Measurements from ENCODE around the gene SELL. TPM values are rescaled to one million over a fixed set of nuclear protein-coding genes. Genes with fewer than 3 reads are reported as not detected.
"Not testable (repeated sequence)": the region's sequence is repeated elsewhere in the genome, so short reads cannot be mapped to it uniquely, and the experiment has no call there.

Gene SELL
- total and polyA plus RNA-seq, 5 experiments from 2014 or later = 549 to 2,162 (median 1,427) TPM

DNA sequence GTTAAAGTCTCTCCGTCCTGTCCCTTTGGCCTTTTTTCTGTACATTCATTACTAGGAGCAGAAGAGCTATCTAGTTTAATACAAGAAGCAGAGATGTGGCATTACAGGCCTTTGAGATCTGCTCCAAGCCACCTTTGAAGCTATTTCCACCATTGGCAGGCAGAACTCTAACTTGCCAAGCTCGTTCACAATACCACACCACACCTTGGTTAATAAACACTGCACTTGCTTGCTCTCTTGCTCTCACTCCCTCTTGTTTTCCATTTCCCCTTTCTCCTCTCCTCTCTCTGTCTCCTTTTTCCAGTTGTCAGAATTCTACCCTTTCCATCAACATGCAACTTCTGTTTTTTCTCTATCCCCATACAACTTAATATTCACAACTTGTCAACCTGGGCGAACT lies 15.4 kb upstream of the SELL start:
- DNase-seq (no peak), ATAC-seq (no peak)
- H3K4me1 Mint-ChIP-seq = no peaks in the 10 kb centered on the region
- H3K27ac Mint-ChIP-seq = no peak overlapping the region
- H3K9me3 Mint-ChIP-seq = no peaks in the 10 kb centered on the region
- no peaks in the 10 kb centered on the region for H3K36me3 Mint-ChIP-seq
- H3K4me3 Mint-ChIP-seq = no peak overlapping the region
- peaks cover 0 to 7% (median 3%) of the 10 kb centered on the region in 5 donors for H3K27me3 Mint-ChIP-seq
- POLR2A ChIA-PET = no interaction called here

DNA sequence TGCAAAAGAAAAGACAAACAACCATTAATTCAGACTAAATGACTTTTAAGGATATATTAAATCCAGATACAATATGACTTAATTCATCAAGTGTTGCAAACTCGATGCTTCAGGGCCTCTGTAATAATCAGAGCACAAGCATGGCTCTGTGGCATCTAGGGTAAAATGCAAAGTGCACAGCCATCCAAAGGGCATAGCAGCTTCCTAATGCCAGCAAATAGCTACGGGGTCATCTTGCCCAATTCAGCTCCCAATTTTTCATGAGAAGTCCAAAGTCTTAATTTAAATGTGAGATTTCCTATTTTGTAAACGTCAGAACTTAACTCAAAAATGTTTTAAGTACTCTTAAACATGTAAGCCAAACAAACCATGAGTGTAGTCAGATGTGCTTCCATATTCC lies 14.5 kb upstream of the SELL start:
- Mint-ChIP-seq H3K4me1 (no peaks in the 10 kb centered on the region), H3K27me3 (peaks cover 0 to 6% (median 3%) of the 10 kb centered on the region in 5 donors), H3K27ac (no peak overlapping the region), H3K9me3 (no peaks in the 10 kb centered on the region), H3K36me3 (no peaks in the 10 kb centered on the region), H3K4me3 (no peak overlapping the region)
- POLR2A ChIA-PET = no interaction called here
- DNase-seq (no peak), ATAC-seq (no peak)

DNA sequence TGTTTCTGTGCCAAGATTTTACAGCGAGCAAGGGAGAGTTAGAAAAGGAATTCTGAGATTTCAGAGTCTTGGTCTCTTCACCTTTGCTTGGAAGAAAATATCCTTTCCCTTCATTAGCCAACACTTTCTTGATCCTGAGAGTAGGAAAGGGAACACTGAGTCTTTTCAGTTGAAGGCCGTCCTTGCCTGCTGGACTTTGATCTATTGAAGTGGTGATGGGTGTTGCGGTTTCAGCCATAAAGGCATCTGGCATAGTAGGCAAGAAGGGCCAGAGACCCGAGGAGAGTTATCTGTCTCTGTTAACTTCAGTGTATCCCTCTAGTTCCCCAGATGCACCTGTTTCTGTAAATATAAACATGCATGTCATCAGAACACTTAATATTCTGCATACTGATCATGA lies 12.7 kb upstream of the SELL start:
- ATAC-seq = no peak
- H3K4me3 Mint-ChIP-seq = no peak overlapping the region
- H3K9me3 Mint-ChIP-seq = no peaks in the 10 kb centered on the region
- POLR2A ChIA-PET = no interaction called here
- H3K27ac Mint-ChIP-seq = no peak overlapping the region
- no peaks in the 10 kb centered on the region for H3K4me1 Mint-ChIP-seq
- peaks cover 0 to 6% (median 3%) of the 10 kb centered on the region in 5 donors for H3K27me3 Mint-ChIP-seq
- DNase-seq = no peak
- no peaks in the 10 kb centered on the region for H3K36me3 Mint-ChIP-seq

DNA sequence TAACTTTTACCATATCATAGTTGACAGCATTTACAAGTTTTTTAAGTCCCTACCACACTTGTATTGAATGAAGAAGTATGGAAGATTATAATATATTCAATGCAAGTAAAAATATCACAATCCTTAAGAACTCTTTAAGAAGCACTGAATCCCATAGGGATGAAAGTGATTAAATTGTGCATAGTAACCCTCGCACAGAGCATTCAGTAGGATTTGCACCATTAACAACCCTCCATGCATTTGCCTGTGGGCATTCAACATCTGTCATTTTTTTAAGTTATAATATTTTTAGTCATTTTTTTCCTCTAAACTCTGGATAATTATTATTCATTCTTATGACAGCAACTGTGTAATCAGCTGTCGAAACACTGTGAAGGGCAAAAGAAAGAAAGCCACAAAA lies 12.3 kb upstream of the SELL start:
- Mint-ChIP-seq H3K27me3 (peaks cover 0 to 6% (median 3%) of the 10 kb centered on the region in 5 donors), H3K9me3 (no peaks in the 10 kb centered on the region), H3K4me1 (no peaks in the 10 kb centered on the region)

DNA sequence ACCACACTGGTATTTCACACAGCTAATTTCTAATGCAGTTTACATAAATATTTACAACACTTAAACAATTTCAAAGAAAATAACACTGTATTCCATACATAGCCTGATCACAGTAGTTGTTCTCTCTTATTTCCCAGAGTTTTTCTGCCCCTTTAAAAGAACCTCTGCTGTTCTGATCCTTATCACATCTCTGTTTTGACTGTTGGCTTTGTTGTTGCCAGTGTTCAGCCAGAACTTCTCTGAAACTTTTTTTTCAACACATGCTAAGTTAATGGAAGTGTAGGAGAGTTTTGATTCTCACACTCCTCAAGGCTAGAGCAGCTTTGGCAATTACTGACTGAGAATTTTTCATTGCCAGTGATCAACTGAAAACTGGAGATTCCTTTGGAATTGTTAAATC lies 11.4 kb upstream of the SELL start:
- no peak for DNase-seq
- Mint-ChIP-seq H3K9me3 (no peaks in the 10 kb centered on the region), H3K4me3 (no peak overlapping the region), H3K4me1 (no peaks in the 10 kb centered on the region), H3K27me3 (peaks cover 0 to 11% (median 3%) of the 10 kb centered on the region in 5 donors), H3K27ac (no peak overlapping the region), H3K36me3 (no peaks in the 10 kb centered on the region)
- POLR2A ChIA-PET = no interaction called here
- ATAC-seq = no peak

More for the DNA sequence above, 12.3 kb upstream of the SELL start:
- POLR2A ChIA-PET = no interaction called here
- Mint-ChIP-seq H3K4me3 (no peak overlapping the region), H3K36me3 (no peaks in the 10 kb centered on the region), H3K27ac (no peak overlapping the region)
- ATAC-seq (no peak), DNase-seq (no peak)

DNA sequence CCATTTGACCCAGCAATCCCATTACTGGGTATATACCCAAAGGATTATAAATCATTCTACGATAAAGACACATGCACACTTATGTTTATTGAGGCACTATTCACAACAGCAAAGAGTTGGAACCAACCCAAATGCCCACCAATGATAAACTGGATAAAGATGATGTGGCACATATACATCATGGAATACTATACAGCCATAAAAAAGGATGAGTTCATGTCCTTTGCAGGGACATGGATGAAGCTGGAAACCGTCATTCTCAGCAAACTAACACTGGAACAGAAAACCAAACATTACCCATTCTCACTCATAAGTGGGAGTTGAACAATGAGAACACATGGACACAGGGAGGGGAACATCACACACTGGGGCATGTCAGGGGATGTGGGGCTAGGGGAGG lies 3.7 kb upstream of the SELL start:
- H3K36me3 Mint-ChIP-seq, POLR2A ChIA-PET, H3K4me1 Mint-ChIP-seq, DNase-seq, H3K27me3 Mint-ChIP-seq, ATAC-seq, H3K4me3 Mint-ChIP-seq: not testable (repeated sequence)
- Mint-ChIP-seq H3K27ac (peak overlapping the region in 1 of 10 donors; percentile 69), H3K9me3 (peaks cover 0 to 21% (median 2%) of the 10 kb centered on the region in 9 donors)

DNA sequence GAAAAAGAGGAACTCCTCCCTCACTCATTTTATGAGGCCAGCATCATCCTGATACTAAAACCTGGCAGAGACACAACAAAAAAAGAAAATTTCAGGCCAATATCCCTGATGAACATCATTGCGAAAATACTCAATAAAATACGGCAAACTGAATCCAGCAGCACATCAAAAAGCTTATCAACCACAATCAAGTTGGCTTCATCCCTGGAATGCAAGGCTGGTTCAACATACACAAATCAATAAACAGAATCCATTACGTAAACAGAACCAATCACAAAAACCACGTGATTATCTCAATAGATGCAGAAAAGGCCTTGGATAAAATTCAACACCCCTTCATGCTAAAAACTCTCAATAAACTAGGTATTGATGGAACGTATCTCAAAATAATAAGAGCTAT lies 1.7 kb upstream of the SELL start:
- POLR2A ChIA-PET = interaction anchor here (2.1 kb wide), 1 partner anchor 111 kb away, joined by 35 read pairs; no protein-coding TSS in a partner anchor
- Mint-ChIP-seq H3K9me3 (peaks cover 0 to 21% (median 2%) of the 10 kb centered on the region in 9 donors), H3K36me3 (peaks cover 15 to 22% (median 19%) of the 10 kb centered on the region in 3 donors), H3K4me1 (peaks cover 8 to 18% (median 15%) of the 10 kb centered on the region in 4 donors)
- ATAC-seq, H3K4me3 Mint-ChIP-seq, DNase-seq, H3K27me3 Mint-ChIP-seq, H3K27ac Mint-ChIP-seq: not testable (repeated sequence)

DNA sequence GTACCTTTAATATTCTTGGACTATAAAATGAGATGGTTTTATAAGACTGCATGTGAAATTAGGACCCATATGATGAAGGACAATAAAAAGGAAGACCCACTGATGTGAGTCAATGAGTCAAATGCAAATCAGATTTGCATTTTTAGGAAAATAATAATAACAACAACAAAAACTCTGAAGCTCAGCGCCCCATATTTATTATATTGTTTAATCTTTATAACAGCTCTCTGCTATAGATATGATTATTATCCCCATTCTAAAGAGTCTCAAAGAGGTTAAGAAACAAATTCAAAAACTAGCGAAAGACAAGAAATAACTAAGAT lies 850 bp upstream of the SELL start:
- POLR2A ChIA-PET = interaction anchor here (0.6 to 2.1 kb wide), 5 partner anchors 13 to 110 kb away, joined by 3 to 35 read pairs (median 5); partner anchors contain the start of gene METTL18
- no peaks in the 10 kb centered on the region for H3K27me3 Mint-ChIP-seq
- H3K4me1 Mint-ChIP-seq = peaks cover 8 to 21% (median 17%) of the 10 kb centered on the region in 4 donors
- peak overlapping the region in 5 of 10 donors; percentile 88 to 97 (median 96) for H3K4me3 Mint-ChIP-seq
- peaks cover 0 to 18% (median 2%) of the 10 kb centered on the region in 9 donors for H3K9me3 Mint-ChIP-seq
- peak overlapping the region in 7 of 10 donors; percentile 65 to 97 (median 89) for H3K27ac Mint-ChIP-seq
- DNase-seq (no peak), ATAC-seq (no peak)
- peaks cover 18 to 24% (median 22%) of the 10 kb centered on the region in 3 donors for H3K36me3 Mint-ChIP-seq

DNA sequence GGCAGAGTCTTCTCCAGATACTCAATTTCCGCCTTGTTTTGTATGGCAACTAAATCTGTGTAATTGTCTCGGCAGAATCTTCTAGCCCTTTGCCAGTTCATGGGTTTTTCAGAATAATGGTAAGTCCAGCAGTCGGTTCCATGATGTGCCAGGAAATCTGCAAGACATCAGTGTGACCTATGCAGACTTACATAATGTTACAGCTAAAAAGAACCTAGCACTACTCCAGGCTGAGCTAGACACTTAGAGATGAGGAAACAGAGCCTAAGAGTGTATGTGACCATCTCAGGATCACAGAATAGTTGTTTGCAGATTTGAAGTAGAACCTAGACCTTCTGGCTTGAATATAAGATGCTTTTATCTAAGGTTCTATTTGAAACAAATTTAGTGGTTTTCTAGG lies 2.8 kb downstream of the SELL start:
- H3K9me3 Mint-ChIP-seq = peaks cover 0 to 11% (median 0%) of the 10 kb centered on the region in 9 donors
- H3K27ac Mint-ChIP-seq = peak overlapping the region in 9 of 10 donors; percentile 88 to 97 (median 96)
- no peaks in the 10 kb centered on the region for H3K27me3 Mint-ChIP-seq
- peak overlapping the region; percentile 88 to 98 (median 96) for H3K4me3 Mint-ChIP-seq
- peaks cover 40 to 57% (median 49%) of the 10 kb centered on the region in 4 donors for H3K4me1 Mint-ChIP-seq
- peaks cover 48 to 60% (median 54%) of the 10 kb centered on the region in 3 donors for H3K36me3 Mint-ChIP-seq
- no peak for DNase-seq
- POLR2A ChIA-PET = interaction anchor here (0.9 to 7.0 kb wide), 5 partner anchors 8 to 122 kb away, joined by 3 to 139 read pairs (median 12); partner anchors contain the start of gene F5
- peak; percentile 24 to 28 for ATAC-seq

DNA sequence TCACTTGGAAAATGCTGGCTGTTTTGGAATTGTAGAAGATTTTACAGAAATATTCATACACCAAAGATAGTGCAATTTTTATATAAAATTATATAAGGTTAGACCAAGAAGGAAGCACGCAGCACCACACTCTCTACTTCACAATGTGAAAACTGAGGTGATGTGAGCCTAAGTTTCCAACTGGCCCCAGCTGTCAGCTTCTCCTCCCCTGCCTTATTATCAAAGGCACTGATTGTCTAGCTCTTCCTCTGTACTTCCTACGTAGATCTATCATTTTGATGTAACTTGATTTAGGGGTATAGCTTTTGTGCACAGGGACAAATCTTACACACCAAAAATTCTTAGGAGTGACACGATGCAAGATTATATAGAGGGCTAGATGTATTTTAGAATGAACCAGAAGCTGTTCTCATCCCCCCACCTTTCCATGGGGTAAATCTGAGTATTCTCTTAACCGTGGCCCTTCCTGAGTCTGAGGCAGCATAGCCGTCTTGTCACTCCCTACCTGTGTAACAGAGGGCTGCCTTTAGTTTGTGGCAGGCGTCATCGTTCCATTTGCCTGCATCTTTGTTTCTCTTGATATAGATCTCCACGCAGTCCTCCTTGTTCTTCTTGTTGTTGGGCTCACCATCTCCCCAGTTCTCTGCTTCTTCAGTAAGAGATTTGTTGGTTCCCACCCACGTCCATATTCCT lies 3.4 kb downstream of the SELL start:
- peak overlapping the region in 9 of 10 donors; percentile 88 to 97 (median 96) for H3K27ac Mint-ChIP-seq
- H3K36me3 Mint-ChIP-seq = peaks cover 51 to 66% (median 60%) of the 10 kb centered on the region in 3 donors
- H3K27me3 Mint-ChIP-seq = no peaks in the 10 kb centered on the region
- POLR2A ChIA-PET = interaction anchor here (0.8 to 7.0 kb wide), 6 partner anchors 13 to 122 kb away, joined by 3 to 139 read pairs (median 6); partner anchors contain the start of gene F5
- peak overlapping the region; percentile 88 to 98 (median 96) for H3K4me3 Mint-ChIP-seq
- peak; percentile 47 to 57 for ATAC-seq
- DNase-seq = peak in 5 of 10 donors; percentile 31 to 60 (median 42)
- peaks cover 0 to 5% (median 0%) of the 10 kb centered on the region in 9 donors for H3K9me3 Mint-ChIP-seq
- peaks cover 44 to 63% (median 55%) of the 10 kb centered on the region in 4 donors for H3K4me1 Mint-ChIP-seq

DNA sequence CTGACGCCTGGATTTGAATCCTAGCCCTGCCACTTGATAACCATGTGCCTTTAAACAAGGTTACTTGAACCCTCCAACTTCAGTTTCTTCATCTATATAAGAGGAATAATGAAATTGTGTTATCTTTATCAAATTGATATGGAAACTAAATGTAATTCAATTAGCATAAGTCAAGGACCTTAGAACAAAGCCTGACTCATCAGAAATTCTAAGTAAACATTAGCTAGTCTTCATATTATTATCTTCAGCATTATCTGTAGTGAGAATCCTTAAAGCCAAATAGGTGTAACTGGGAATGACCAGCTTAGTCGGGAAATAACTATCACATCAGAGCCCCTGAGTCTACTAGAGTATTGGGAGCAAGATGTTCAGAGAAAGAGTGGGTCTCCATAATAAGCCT lies 6.6 kb downstream of the SELL start:
- H3K9me3 Mint-ChIP-seq = no peaks in the 10 kb centered on the region
- H3K4me1 Mint-ChIP-seq = peaks cover 51 to 85% (median 77%) of the 10 kb centered on the region in 4 donors
- H3K4me3 Mint-ChIP-seq = peak overlapping the region; percentile 82 to 98 (median 96)
- ATAC-seq (no peak), DNase-seq (no peak)
- H3K36me3 Mint-ChIP-seq = peaks cover 65 to 91% (median 89%) of the 10 kb centered on the region in 3 donors
- H3K27ac Mint-ChIP-seq = peak overlapping the region in 9 of 10 donors; percentile 87 to 96 (median 93)
- POLR2A ChIA-PET = interaction anchor here (1.4 to 7.0 kb wide), 2 partner anchors 10 to 25 kb away, joined by 3 to 139 read pairs; no protein-coding TSS in a partner anchor
- H3K27me3 Mint-ChIP-seq = no peaks in the 10 kb centered on the region

DNA sequence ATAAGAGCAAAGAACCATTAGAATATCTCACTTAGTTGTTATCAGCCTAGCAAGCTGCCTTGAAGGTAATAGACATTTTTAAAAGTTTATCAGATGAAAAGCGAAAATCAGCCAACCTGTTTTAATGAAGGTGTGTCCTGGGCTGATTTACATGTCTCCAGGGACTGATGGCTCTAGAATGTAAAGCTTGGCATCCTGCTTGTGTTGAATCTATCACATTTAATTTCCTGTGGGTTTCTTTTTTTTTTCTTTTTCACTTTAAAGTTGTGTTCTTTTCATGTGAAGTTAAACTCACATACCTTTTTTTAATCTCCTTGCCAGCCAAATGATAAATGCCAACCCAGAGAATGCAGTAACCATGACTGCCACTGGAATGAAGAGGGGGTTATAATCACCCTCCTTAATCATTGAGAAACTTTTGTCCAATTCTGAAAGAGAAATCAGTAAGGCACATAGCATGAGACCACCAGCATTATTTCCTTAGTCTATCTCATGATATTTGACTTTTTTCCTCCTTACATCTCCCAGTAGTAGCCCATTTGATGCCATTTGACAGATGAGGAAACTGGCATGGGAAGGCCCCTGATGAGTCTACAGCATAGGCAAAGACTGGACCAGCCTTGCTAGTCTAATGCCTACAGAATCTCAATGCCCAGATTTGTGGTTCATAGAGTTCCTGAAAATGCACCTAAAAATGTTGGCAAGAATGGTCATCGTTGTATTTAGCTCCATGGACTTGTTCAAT lies 10.0 kb downstream of the SELL start:
- Mint-ChIP-seq H3K27ac (peak overlapping the region in 9 of 10 donors; percentile 87 to 96 (median 93)), H3K9me3 (no peaks in the 10 kb centered on the region), H3K36me3 (peaks cover 44 to 98% (median 89%) of the 10 kb centered on the region in 3 donors), H3K4me3 (peak overlapping the region; percentile 37 to 98 (median 91)), H3K27me3 (no peaks in the 10 kb centered on the region), H3K4me1 (peaks cover 50 to 99% (median 97%) of the 10 kb centered on the region in 4 donors)
- POLR2A ChIA-PET = interaction anchor here (0.7 to 3.5 kb wide), 4 partner anchors 8 to 1166 kb away, joined by 3 to 41 read pairs (median 17); no protein-coding TSS in a partner anchor
- peak; percentile 76 to 92 for ATAC-seq
- DNase-seq = peak in 4 of 10 donors; percentile 25 to 79 (median 64)
